RKO (cell line): ENCODE measurements around the gene TAS2R3.
A peak's percentile ranks its signal among the peaks of the same experiment; 100 is the strongest.

Experiments used
- DNase-seq: peaks from one replicate; pipeline ENCODE4 v3.0.0-alpha.2; 2016; ENCODE audit warnings: low spot score

Gene TAS2R3

GRCh38 chr7:141785706-141786552 lies 22.0 kb downstream of the TAS2R3 start:
- peak; percentile 84 for DNase-seq

GRCh38 chr7:141788296-141788695 lies 24.4 kb downstream of the TAS2R3 start:
- no peak for DNase-seq

DNA sequence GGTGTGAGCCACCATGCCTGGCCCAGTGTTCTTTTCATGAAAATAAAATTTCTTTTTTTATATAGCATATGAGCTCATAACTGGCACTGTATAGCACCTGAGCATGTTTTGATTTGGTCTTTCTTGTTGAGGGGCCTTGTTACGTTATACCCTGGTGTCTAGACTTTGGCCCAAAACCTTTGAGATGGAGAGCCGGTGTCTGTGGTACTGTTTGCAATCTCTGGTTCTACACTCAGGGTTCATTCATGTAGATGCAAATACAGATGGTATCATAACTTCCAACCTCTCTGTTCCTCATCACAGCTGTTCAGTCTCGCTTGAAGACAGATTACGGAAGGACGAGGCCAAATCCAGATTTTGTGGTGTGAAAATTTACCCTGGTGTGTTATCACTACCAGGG lies 26.0 kb downstream of the TAS2R3 start, which contains the start of gene TAS2R5:
Gene TAS2R5 (plus strand): TSS at position 301 of the 400 bp plus-strand sequence. CDS start 145 bp downstream, outside the sequence.
- no peak for DNase-seq

DNA sequence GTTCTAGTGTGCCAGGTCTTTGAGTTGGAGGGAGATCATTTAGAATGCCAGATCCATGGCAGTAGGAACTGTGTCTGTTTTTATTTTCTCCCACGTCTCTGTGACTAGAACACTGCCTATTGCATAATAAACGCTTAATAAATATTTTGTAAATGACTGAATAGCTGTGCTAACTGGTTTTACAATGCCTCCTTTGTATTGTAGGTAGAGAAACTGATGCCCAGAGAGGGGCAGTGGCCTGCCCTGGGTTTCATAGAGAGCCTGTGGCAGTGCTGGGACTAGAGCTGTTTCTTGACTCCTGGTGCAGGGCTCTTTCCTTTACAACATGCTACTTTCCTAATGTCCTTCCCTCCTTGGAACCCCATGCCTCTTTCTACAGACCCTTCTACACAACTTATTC lies 28.6 kb downstream of the TAS2R3 start:
- DNase-seq, result no peak
